Mucosa of descending colon (tissue), 3 donors: ENCODE data around the gene SLC16A3. TPM values are rescaled to one million over a fixed set of nuclear protein-coding genes. Genes with fewer than 3 reads are reported as not detected.
"Not testable (repeated sequence)": the region's sequence is repeated elsewhere in the genome, so short reads cannot be mapped to it uniquely, and the experiment has no call there.

Experiments
- ATAC-seq: fragments of 200-7000 bp; cut with Tn5 transposase; one replicate; pipeline ENCODE4 v1.9.1; 2020; ENCODE audit warnings: mild to moderate bottlenecking, moderate library complexity
- DNase-seq, 3 donors: peaks; one replicate each; pipeline ENCODE4 v3.0.0-alpha.2; 2020
- H3K36me3 ChIP-seq: fragments of 200-600 bp; one replicate; pipeline ENCODE4 v1.8.0; 2021; ENCODE audit warnings: low read depth, mild to moderate bottlenecking
- H3K4me1 ChIP-seq: fragments of 200-600 bp; one replicate; pipeline ENCODE4 v1.8.0; 2021; ENCODE audit warnings: low read depth, mild to moderate bottlenecking
- H3K4me3 ChIP-seq: fragments of 200-600 bp; one replicate; pipeline ENCODE4 v1.8.0; 2021; ENCODE audit warnings: mild to moderate bottlenecking
- H3K9me3 ChIP-seq: fragments of 200-600 bp; one replicate; pipeline ENCODE4 v1.8.0; 2021; ENCODE audit warnings: mild to moderate bottlenecking
- intact Hi-C, 2 donors: fragments of 100-400 bp; cut with DNase I in 1 of 2; cut with micrococcal nuclease in 1 of 2; formaldehyde crosslinking; loops; one replicate each; pipeline versions ENCODE4 v1.11.0 to v1.11.1; 2022; cut with DNase I, micrococcal nuclease
- total RNA-seq, 3 donors: library from RNA; stranded (reverse); fragmentation: NEBNext Ultra II Directional in 2 of 3; extraction: Animal tissue kit (Norgen Biotek cat#: 25700) in 2 of 3; gene quantifications; one replicate each; pipeline versions ENCODE4 v1.2.1 to v1.2.4, GENCODE V29; 2021 to 2023
- TF ChIP-seq, protein P1 (sequence below): fragments of 200-600 bp; IDR thresholded peaks from one replicate; pipeline ENCODE4 v1.8.0; 2022; ENCODE audit warnings: antibody characterized with exemption, mild to moderate bottlenecking
- donor health status: DM: no; HTN: no; CAD: no; lungs with moderate emphysema.
- donor health status: DM: no; HTN: no; CAD: no.
- donor health status: DM: no; HTN: yes; CAD: no.

The SLC16A3 gene
- total RNA-seq, 3 donors from 2014 or later, result 41.0 to 150 (median 104) TPM

DNA sequence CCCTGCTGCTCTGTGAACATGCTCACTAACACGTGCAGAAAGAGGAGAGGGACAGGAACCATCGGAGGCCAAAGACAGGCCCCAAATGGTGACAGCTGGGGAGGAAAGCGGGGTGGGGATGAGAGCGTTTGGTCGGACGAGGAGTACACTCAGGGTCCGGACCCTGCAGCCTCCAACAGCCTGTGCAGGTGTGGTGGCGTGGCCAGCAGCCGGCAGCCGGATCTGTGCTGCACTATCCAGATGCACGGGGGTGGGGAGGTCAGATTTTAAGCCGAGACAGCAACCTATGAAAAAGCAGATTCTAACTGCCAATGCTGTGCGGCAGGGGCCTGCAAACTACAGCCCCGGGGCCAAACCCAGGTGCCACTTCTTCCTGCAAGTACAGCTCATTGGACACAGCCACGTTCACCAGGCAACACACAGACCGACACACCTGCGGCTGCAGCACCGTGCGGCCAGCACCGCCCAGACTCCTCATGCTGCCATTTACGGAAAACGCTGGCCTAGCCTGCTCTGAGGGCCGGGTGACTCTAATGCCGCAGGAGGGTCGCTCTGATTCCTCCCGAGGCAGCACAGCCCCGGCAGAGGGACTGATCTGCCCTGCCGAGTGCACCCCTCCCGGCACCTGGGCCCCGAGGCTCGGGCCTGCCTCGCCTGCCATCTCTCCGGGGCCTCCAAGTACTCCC lies 21.2 kb downstream of the SLC16A3 start:
- H3K36me3 ChIP-seq, result peaks cover 30% of the 10 kb centered on the region
- ATAC-seq (no peak), DNase-seq (peak in 1 of 3 donors; percentile 37)
- TF ChIP-seq, protein P1, sequence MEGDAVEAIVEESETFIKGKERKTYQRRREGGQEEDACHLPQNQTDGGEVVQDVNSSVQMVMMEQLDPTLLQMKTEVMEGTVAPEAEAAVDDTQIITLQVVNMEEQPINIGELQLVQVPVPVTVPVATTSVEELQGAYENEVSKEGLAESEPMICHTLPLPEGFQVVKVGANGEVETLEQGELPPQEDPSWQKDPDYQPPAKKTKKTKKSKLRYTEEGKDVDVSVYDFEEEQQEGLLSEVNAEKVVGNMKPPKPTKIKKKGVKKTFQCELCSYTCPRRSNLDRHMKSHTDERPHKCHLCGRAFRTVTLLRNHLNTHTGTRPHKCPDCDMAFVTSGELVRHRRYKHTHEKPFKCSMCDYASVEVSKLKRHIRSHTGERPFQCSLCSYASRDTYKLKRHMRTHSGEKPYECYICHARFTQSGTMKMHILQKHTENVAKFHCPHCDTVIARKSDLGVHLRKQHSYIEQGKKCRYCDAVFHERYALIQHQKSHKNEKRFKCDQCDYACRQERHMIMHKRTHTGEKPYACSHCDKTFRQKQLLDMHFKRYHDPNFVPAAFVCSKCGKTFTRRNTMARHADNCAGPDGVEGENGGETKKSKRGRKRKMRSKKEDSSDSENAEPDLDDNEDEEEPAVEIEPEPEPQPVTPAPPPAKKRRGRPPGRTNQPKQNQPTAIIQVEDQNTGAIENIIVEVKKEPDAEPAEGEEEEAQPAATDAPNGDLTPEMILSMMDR, result no peak
- intact Hi-C loops, result no loop called here
- H3K9me3 ChIP-seq, result no peaks in the 10 kb centered on the region
- no peaks in the 10 kb centered on the region for H3K4me1 ChIP-seq
- H3K4me3 ChIP-seq, result no peak overlapping the region

DNA sequence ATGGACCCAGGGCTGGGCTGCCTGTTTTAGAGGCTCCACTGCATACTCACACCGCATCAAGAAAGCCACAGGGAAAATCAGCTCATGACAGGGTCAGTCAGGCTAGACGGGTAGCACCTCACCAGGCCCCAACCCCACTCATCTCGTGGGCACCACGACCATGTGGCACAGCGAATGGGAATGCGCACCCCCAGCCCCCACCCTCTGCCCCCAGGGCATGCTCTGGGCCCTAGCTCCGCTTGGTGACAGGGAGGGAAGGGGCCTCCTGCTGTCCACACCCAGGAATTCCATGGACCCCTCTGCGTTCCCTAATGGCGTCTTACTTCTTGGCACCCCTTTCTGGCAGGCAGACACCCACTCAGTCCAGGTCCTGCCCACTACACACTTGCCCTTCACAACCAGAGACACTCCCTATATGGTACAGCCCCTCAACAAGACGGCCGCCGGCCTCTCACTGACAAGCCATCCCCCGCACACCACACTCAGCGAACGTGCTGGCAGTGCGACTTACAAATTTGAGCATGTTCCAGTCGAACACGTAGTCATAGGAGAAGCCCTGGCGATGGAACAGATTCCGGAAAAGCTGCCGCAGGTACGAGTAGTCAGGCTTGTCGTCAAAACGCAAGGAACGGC lies 22.1 kb downstream of the SLC16A3 start:
- Histone ChIP-seq H3K4me1 (no peaks in the 10 kb centered on the region), H3K36me3 (peaks cover 30% of the 10 kb centered on the region), H3K9me3 (no peaks in the 10 kb centered on the region), H3K4me3 (no peak overlapping the region)
- intact Hi-C loops, result no loop called here
- TF ChIP-seq, protein P1, result no peak
- ATAC-seq, result no peak
- peak in 1 of 3 donors; percentile 50 for DNase-seq

DNA sequence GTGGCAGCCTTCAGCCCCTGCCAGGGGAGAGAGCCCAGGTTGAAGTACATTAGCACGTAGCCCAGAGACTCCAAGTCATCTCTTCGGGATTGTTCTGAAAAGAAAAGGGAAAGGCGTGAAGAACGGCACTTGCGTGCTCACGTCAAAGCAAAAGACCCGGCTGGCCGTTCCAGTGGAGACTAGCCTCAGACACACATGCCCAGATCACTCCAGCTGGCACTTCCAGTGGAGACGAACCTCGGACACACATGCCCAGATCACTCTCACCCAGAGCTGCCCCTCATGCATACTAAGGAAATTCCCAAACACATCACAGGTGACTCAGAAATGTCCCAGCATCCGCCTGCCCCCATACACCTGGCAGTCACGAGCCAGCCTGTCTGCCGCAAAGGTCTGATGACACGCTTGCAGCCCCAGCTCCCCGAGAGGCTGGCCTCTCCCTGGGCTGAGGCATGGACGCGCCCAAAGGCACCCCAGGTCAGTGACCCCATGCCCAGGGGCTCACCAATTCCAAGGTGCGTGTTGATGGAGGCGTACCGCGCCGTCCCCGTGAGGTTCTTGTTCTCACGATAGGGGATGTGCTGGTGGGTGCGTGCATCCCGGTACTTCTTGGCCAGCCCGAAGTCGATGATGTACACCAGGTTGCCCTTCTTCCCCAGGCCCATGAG lies 23.8 kb downstream of the SLC16A3 start:
- TF ChIP-seq, protein P1, result no peak
- ATAC-seq (no peak), DNase-seq (peak in 1 of 3 donors; percentile 44)
- Histone ChIP-seq H3K4me3 (no peak overlapping the region), H3K9me3 (no peaks in the 10 kb centered on the region), H3K36me3 (peaks cover 30% of the 10 kb centered on the region), H3K4me1 (no peaks in the 10 kb centered on the region)
- intact Hi-C loops, result no loop called here

DNA sequence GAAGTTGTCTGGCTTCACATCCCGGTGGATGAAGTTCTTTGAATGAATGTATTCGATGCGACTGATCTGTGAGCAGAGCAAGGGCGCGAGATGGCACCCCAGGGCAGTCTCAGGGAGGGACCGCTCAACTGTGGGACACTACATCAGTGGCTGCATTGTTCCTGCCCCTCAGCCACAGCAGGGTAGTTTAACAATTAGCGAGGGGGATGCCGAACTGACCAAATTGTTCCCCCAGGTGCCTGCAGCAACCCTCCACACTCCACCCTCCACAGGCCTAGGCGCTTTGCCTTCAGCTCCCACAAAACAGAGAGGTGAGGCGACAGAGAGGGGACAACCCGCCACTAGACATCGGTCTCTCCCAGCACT lies 24.3 kb downstream of the SLC16A3 start:
- Histone ChIP-seq H3K9me3 (no peaks in the 10 kb centered on the region), H3K4me3 (no peak overlapping the region), H3K36me3 (peaks cover 30% of the 10 kb centered on the region), H3K4me1 (no peaks in the 10 kb centered on the region)
- ATAC-seq (no peak), DNase-seq (peak in 1 of 3 donors; percentile 7)
- TF ChIP-seq, protein P1, result no peak
- intact Hi-C loops, result no loop called here

DNA sequence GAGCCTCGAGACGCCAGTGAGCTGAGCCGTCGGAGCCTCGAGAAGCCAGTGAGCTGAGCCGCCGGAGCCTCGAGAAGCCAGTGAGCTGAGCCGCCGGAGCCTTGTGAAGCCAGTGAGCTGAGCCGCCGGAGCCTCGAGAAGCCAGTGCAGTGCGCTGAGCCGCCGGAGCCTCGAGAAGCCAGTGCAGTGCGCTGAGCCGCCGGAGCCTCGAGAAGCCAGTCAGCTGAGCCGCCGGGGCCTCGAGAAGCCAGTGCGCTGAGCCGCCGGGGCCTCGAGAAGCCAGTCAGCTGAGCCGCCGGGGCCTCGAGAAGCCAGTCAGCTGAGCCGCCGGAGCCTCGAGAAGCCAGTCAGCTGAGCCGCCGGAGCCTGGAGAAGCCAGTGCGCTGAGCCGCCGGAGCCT lies 25.3 kb downstream of the SLC16A3 start:
- intact Hi-C loops, ATAC-seq: not testable (repeated sequence)

DNA sequence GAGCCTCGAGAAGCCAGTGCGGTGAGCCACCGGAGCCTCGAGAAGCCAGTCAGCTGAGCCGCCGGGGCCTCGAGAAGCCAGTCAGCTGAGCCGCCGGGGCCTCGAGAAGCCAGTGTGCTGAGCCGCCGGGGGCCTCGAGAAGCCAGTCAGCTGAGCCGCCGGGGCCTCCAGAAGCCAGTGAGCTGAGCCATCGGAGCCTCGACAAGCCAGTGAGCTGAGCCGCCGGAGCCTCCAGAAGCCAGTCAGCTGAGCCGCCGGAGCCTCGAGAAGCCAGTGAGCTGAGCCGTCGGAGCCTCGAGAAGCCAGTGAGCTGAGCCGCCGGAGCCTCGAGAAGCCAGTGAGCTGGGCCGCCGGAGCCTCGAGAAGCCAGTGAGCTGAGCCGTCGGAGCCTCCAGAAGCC lies 25.9 kb downstream of the SLC16A3 start:
- H3K36me3 ChIP-seq, result peaks cover 21% of the 10 kb centered on the region
- ATAC-seq, intact Hi-C loops, H3K4me1 ChIP-seq, H3K4me3 ChIP-seq, H3K9me3 ChIP-seq: not testable (repeated sequence)
- peak in 1 of 3 donors; percentile 17 for DNase-seq

More for the DNA sequence above, 25.3 kb downstream of the SLC16A3 start:
- H3K4me3 ChIP-seq, H3K4me1 ChIP-seq, H3K9me3 ChIP-seq: not testable (repeated sequence)
- peak in 1 of 3 donors; percentile 35 for DNase-seq
- H3K36me3 ChIP-seq, result peaks cover 28% of the 10 kb centered on the region
